GM21786 (cell line): Measurements from ENCODE around the gene ARHGAP24.

ENCODE experiments used
- ATAC-seq: cut with Tn5 transposase; IDR thresholded peaks from one replicate; pipeline ENCODE4 v1.9.1; 2021; ENCODE audit not compliant: unreplicated experiment

Gene ARHGAP24

GRCh38 chr4:86050496-86050895 lies 575.5 kb downstream of the ARHGAP24 start:
- no peak for ATAC-seq
